WERI-Rb-1 (cell line): ENCODE measurements around the gene LRBA.

Experiments
- DNase-seq: peaks from one replicate; pipeline ENCODE4 v3.0.0-alpha.2; 2020
- H3K27ac ChIP-seq: fragments of 250-450 bp; sonication (Bioruptor Pico); 2 replicates; pipeline ENCODE4 v1.5.1; 2020; ENCODE audit warnings: mild to moderate bottlenecking, moderate library complexity
- H3K27me3 ChIP-seq: fragments of 250-450 bp; sonication (Bioruptor Pico); 2 replicates; pipeline ENCODE4 v1.5.1; 2021; ENCODE audit warnings: mild to moderate bottlenecking, low read depth, moderate library complexity; ENCODE audit not compliant: insufficient read depth, severe bottlenecking
- H3K36me3 ChIP-seq: fragments of 250-450 bp; sonication (Bioruptor Pico); 2 replicates; pipeline ENCODE4 v1.5.1; 2020; ENCODE audit warnings: mild to moderate bottlenecking, moderate library complexity
- H3K4me3 ChIP-seq: 2 replicates; pipeline ENCODE4 v1.5.1; 2011; ENCODE audit warnings: low read depth, mild to moderate bottlenecking, control low read depth, low read length
- H3K9me3 ChIP-seq: fragments of 250-450 bp; sonication (Bioruptor Pico); 2 replicates; pipeline ENCODE4 v1.5.1; 2021; ENCODE audit warnings: mild to moderate bottlenecking, moderate library complexity; ENCODE audit not compliant: severe bottlenecking
- CTCF ChIP-seq: IDR thresholded peaks from 2 replicates; pipeline ENCODE4 v1.5.1; 2011; ENCODE audit warnings: low read depth, mild to moderate bottlenecking, control low read depth, inconsistent platforms, low read length

Gene LRBA

DNA sequence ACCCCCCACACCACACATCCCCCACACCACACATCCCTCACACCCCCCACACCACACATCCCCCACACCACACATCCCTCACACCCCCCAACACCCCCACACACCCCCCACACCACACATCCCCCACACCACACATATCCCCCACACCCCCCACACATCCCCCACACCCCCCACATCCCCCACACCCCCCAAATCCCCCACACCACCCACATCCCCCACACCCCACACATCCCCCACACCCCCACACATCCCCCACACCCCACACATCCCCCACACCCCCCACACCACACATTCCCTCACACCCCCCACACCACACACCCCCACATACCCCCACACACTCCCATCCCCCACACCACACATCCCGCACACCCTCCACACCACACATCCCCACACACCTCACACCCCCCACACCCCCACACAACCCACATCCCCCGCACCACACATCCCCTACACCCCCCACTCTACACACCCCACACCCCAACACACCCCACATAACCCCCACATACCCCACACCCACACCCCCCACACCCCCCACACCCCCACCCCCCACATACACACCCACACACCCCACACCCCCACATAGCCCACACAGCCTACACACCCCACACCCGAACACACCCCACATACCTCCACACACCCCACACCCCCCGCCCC lies 764.0 kb downstream of the LRBA start:
- Histone ChIP-seq H3K27ac (no peak overlapping the region), H3K27me3 (no peaks in the 10 kb centered on the region), H3K4me3 (no peak overlapping the region), H3K9me3 (no peaks in the 10 kb centered on the region), H3K36me3 (peaks cover 6% of the 10 kb centered on the region; the same call in 1 of the 2 replicates)
- TF ChIP-seq CTCF, result no peak
- DNase-seq, result peak; percentile 37

DNA sequence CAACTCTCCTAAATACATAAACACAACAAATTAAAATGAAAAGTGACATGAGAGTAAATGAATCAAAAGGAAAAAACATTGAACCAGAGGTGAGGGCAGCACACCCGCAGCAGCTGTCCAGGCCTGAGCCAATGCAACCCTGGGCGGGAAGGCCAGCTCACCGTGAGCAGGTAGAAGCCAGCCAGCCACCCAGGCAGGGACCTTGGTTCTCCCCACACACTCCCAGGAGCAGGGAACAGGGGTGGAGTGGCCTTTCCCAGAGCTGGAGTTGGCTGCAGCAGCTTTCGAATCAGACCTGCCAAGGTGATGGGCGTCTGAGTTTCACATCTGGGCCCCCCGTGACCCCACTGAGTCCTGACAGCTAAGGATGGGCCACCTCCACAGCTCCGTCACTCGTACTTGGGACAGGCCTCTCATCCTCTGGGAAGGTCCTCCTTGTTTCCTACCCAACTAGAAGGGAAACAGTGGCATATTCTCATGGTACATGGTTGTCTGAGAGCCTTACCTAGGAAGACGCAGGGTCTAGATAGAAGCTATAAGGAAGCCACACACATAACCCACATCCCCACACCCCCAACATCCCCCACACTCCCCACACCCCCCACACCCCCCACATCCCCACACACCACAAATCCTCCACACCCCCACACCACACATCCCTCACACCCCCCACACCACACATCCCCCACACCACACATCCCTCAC lies 764.6 kb downstream of the LRBA start:
- Histone ChIP-seq H3K36me3 (peaks cover 6% of the 10 kb centered on the region; the same call in 1 of the 2 replicates), H3K4me3 (no peak overlapping the region), H3K27me3 (no peaks in the 10 kb centered on the region), H3K9me3 (peaks cover 2% of the 10 kb centered on the region), H3K27ac (no peak overlapping the region)
- no peak for DNase-seq
- no peak for TF ChIP-seq CTCF

DNA sequence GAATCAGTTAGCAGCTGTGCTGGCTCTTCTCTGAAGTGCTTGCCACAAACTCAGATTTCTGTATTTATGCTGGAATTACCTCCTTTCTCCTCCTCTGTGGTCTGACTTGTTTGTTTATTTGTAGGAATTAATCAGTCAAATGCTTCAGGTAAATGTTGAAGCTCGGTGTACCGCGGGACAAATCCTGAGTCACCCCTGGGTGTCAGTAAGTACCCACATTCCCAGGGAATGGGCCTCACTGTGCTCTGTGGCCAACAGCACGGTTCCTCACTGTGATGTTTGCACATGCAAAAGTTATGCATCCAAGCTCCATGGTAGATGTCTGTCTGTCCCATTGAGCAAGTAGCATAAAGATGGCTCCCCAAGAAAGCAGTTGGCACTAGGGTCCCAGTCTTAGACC lies 766.9 kb downstream of the LRBA start:
- Histone ChIP-seq H3K9me3 (peaks cover 2% of the 10 kb centered on the region), H3K27ac (no peak overlapping the region), H3K4me3 (no peak overlapping the region), H3K36me3 (0 out of 2 replicates have a peak, but pooled peaks cover 2% of the 10 kb centered on the region), H3K27me3 (no peaks in the 10 kb centered on the region)
- peak; percentile 53 for DNase-seq
- peak; percentile 47; the same call in 1 of the 2 replicates for TF ChIP-seq CTCF

DNA sequence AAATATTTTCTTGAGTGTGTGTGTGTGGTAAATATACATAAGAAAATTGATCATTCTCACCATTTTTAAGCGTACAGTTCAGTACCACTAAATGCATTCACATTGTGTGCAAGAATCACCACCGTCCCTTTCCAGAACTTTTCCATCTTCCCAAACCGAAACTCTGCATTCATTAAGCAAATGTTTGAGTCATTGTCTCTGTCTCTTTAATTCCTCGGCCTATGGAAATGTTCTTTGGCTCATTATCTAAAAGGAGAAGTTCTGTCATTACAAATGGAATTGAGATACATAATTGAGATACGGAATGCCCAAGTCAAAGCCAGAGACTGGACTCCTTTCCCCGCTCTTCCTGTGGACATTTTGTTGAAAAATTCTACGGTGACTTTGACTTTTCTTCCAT lies 767.9 kb downstream of the LRBA start:
- no peak for TF ChIP-seq CTCF
- H3K27me3 ChIP-seq, result no peaks in the 10 kb centered on the region
- H3K36me3 ChIP-seq, result no peaks in the 10 kb centered on the region
- no peak overlapping the region for H3K4me3 ChIP-seq
- H3K27ac ChIP-seq, result no peak overlapping the region
- H3K9me3 ChIP-seq, result peaks cover 2% of the 10 kb centered on the region
- DNase-seq, result no peak

DNA sequence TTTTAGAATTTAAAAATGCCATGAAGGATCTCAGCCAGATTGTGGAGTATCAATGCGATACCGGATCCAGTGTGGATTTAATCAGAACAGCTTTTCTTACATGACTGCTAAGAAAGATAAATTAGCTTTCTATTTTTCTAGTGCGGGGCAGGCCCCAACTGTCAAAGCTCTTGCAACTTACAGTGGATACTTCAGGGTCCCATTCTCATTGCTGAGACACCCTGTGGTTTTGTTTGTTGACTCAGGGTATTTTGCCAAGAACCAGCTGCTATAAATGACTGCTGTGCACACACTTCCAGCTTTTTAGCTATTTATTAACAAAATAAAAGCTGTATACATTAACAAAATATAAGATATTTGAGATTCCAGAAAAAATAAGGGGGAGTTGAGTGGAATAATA lies 770.5 kb downstream of the LRBA start:
- TF ChIP-seq CTCF, result no peak
- Histone ChIP-seq H3K9me3 (peaks cover 2% of the 10 kb centered on the region), H3K27ac (no peak overlapping the region), H3K36me3 (no peaks in the 10 kb centered on the region), H3K4me3 (no peak overlapping the region), H3K27me3 (no peaks in the 10 kb centered on the region)
- DNase-seq, result no peak

DNA sequence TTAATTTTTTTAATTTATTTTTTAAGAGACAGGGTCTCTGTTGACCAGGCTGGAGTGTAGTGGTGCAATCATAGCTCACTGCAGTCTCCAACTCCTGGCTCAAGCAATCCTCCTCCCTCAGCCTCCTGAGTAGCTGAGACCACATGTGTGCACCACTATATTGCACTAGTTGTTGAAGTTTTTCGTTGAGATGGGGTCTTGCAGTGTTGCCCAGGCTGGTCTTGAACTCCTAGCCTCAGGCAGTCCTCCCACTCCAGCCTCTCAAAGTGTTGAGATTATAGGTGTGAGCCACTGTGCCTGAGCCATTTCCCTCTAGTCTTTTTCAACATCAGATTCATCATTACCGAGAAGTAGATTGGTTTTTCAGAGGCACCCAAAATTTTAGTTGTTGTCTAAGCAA lies 771.2 kb downstream of the LRBA start:
- no peak for TF ChIP-seq CTCF
- no peak for DNase-seq

More for the DNA sequence above, 771.2 kb downstream of the LRBA start:
- H3K4me3 ChIP-seq, result no peak overlapping the region
- H3K9me3 ChIP-seq, result peaks cover 2% of the 10 kb centered on the region
- no peaks in the 10 kb centered on the region for H3K27me3 ChIP-seq
- H3K27ac ChIP-seq, result no peak overlapping the region
- H3K36me3 ChIP-seq, result no peaks in the 10 kb centered on the region
